Bladder microvascular endothelial cell (primary cell): ENCODE data around the gene ZBTB49. TPM values are rescaled to one million over a fixed set of nuclear protein-coding genes. Genes with fewer than 3 reads are reported as not detected.

ENCODE experiments used
- total RNA-seq: library from RNA; depleted of rRNA; stranded (reverse); fragments of >200 nt; gene quantifications from 2 replicates; pipeline ENCODE4 v1.2.3, GENCODE V29; 2014

Gene ZBTB49, protein sequence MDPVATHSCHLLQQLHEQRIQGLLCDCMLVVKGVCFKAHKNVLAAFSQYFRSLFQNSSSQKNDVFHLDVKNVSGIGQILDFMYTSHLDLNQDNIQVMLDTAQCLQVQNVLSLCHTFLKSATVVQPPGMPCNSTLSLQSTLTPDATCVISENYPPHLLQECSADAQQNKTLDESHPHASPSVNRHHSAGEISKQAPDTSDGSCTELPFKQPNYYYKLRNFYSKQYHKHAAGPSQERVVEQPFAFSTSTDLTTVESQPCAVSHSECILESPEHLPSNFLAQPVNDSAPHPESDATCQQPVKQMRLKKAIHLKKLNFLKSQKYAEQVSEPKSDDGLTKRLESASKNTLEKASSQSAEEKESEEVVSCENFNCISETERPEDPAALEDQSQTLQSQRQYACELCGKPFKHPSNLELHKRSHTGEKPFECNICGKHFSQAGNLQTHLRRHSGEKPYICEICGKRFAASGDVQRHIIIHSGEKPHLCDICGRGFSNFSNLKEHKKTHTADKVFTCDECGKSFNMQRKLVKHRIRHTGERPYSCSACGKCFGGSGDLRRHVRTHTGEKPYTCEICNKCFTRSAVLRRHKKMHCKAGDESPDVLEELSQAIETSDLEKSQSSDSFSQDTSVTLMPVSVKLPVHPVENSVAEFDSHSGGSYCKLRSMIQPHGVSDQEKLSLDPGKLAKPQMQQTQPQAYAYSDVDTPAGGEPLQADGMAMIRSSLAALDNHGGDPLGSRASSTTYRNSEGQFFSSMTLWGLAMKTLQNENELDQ
- 3.4 and 6.7 TPM in 2 replicates for total RNA-seq

DNA sequence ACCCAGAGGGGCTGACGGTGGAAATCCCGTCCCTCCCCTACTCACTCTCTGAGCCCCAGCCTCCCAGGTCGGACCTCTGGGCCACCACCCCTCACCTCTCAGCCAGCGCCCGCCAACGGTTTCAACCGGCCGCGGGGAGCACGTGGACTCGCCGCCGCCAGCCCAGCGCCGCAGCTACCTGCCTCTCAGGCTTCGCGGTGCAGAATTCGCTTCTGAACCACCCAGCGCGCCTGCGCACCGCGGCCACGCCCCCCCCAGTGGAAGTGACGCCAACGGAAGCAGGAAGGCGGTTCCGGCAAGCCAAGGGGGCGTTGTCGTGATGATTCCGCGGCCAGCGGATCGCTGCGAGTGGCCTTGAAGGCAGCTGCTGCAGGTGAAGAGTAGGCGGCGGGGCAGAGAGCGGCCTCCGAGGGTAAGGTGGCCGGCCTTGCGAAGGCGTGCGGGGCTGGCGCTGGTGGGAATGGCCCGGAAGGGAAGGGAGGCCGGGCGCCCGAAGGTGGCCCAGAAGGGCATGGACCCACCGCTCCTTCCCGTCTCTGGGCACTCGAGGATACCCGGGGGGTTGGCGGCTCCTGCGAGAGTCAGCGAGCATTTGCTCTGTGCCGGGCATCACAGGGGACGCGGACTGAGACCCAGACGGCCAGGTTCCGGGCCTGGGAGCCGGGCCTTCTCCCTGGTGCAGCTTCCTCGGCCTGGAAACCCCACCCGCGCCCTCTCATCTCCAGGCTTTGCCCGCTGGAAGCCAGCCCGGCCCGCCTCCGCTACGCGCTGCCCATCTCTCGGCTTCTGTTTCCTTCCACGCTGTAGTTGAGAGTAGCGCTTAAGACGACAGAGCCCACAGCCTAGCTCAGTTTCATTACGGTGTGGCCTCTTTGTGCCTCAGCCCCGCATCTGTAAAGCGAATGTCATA is at the start of gene ZBTB49, which contains the start of gene LYAR:
ZBTB49 (plus strand) TSS at position 311 of the 910 bp plus-strand sequence. CDS start 9,695 bp downstream, outside the sequence.
LYAR (minus strand) TSS at position 214 of the 910 bp plus-strand sequence. CDS start 6,412 bp downstream, outside the sequence.

DNA sequence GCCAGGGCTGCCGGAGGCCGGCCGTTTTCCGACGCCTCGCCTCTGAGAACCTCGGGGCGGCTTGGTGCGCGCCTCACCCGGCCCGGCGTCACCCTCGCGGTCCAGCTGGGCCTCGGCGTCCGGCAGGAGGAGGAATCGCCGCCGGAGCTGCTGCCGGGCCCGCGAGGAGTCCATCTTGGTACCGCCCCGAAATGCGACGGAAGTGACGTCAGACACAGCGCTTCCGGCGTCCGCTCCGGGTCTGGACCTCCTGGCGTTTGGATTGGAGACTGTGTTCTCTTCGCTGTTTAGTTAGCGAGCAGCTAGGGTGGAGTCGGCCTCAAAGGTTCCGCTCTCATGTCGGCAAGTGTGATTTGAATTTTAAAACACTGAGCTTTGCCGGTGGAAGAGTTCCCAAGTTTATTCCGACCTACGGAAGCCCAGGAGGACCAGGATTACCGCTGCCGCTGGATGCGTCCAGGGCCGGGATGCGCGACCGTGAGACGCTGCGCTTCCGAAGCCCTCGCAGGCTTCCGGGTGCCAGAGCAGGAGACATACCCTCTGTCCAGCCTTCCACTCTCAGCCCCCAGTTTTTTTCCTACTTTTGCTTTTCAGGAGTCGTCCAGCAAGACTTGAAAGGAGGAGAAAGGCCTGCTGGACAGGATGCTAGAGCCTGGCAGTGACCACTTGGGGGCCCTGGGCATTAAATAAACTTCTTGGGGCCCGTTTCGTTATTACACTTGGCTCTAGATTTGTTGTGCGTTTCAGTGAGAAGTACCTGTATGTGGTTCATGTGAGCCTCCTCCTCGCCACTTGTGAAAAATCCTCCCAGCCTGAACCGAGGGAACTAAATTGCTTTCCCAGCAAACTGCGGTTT is 41.8 kb upstream of the ZBTB49 start, which contains the start of gene TMEM128:
TMEM128 (minus strand) TSS at position 195 of the 856 bp plus-strand sequence; CDS start at position 174, 21 bp downstream.

Other genes starting within 250 kb of the ZBTB49 start
- gene OTOP1, start 63.3 kb upstream of the ZBTB49 start, total RNA-seq, result not detected in 2 replicates
- gene TMEM128, start 42.0 kb upstream of the ZBTB49 start, total RNA-seq, result 12.5 and 17.5 TPM in 2 replicates
- gene LYAR, start 97 bp upstream of the ZBTB49 start, total RNA-seq, result 11.3 and 20.5 TPM in 2 replicates
- gene NSG1, start 96.9 kb downstream of the ZBTB49 start, total RNA-seq, result 0.81 and 0.94 TPM in 2 replicates